ENCODE measurements around the gene DDR2.

DNA sequence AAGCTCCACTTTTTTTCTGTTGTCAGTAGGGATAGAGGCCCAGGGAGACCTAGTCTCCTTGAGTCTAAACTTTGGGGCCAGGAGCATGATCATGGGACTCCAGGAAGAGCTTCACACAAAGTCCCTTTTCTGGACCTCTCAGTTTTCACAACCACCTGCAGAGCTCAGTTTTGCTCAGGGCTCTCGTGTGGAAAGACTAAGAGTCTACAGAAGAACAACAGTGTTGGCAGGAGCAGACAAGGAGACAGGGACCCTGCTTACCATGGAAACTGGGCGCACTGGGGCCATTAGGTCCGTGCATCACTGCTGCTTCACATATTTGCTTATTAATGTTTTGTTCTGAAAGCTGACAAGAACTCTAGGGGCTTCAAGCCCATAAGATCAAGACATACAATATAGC is 94.3 kb downstream of the DDR2 start:
- TF ChIP-seq, protein P1, sequence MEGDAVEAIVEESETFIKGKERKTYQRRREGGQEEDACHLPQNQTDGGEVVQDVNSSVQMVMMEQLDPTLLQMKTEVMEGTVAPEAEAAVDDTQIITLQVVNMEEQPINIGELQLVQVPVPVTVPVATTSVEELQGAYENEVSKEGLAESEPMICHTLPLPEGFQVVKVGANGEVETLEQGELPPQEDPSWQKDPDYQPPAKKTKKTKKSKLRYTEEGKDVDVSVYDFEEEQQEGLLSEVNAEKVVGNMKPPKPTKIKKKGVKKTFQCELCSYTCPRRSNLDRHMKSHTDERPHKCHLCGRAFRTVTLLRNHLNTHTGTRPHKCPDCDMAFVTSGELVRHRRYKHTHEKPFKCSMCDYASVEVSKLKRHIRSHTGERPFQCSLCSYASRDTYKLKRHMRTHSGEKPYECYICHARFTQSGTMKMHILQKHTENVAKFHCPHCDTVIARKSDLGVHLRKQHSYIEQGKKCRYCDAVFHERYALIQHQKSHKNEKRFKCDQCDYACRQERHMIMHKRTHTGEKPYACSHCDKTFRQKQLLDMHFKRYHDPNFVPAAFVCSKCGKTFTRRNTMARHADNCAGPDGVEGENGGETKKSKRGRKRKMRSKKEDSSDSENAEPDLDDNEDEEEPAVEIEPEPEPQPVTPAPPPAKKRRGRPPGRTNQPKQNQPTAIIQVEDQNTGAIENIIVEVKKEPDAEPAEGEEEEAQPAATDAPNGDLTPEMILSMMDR (IDR thresholded peaks at IDR 0.05; ENCODE audit: low read depth, low read length), result no peak
- no peak for TF ChIP-seq EZH2phosphoT487 (IDR thresholded peaks at IDR 0.05; ENCODE audit: low read depth)

Data from OCI-LY3 (cell line).